ENCODE measurements around the gene ADGRF3.
"Not testable (repeated sequence)": the region's sequence is repeated elsewhere in the genome, so short reads cannot be mapped to it uniquely, and the experiment has no call there.

ADGRF3 gene

DNA sequence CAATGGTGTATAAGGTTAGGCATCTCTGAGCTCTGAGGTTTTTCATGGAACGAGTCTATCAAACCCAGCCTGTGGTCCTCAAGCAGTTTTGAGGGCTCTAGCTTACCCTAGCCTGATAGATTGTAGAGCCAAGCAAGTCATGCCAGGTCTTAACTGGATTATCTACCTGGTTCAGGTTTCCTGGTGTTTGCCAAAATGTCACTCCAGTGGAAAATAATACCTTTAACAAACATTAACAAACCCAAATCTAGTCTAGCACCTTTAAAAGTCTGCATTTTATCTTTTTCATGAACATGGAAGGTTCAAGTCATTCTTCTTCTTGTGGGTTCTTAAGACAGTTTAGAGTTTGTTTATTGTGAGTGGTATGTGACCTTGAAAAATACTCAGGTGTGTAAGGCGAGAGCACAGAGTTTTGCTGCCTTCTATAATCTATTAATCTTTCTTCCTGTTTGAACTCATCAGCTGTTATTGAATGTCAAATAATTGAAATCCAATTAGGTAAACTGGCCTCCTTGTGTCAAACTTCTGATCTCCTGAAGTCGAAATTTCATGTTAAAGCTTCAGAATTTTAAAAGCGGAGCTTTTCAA, 13.4 kb upstream of the ADGRF3 start:
- TF ChIP-seq, protein P1, sequence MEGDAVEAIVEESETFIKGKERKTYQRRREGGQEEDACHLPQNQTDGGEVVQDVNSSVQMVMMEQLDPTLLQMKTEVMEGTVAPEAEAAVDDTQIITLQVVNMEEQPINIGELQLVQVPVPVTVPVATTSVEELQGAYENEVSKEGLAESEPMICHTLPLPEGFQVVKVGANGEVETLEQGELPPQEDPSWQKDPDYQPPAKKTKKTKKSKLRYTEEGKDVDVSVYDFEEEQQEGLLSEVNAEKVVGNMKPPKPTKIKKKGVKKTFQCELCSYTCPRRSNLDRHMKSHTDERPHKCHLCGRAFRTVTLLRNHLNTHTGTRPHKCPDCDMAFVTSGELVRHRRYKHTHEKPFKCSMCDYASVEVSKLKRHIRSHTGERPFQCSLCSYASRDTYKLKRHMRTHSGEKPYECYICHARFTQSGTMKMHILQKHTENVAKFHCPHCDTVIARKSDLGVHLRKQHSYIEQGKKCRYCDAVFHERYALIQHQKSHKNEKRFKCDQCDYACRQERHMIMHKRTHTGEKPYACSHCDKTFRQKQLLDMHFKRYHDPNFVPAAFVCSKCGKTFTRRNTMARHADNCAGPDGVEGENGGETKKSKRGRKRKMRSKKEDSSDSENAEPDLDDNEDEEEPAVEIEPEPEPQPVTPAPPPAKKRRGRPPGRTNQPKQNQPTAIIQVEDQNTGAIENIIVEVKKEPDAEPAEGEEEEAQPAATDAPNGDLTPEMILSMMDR (IDR thresholded peaks at IDR 0.05; ENCODE audit: insufficient read depth, low read depth, low read length, missing control alignments): no peak
- no peak for DNase-seq (ENCODE audit: low read depth)
- no peak overlapping the region for H3K4me3 ChIP-seq (ENCODE audit: low read length)

DNA sequence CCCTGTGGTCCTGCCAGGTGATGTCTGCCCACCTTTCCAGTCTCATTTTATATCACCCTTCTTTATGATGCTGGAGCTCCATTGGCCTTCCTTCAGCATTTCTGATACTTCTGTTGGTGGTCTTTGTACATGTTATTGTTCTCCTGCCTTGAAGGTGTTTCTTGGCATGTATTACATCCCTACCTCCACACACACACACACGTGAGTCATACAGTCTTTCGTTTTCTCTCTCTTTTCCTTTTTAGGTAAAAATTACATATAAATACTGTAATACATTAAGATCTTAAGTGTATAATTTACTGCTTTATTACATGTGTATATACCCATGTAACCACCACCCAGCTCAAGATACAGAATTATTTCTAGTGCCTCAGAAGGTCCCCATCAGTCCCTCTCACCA, 10.2 kb upstream of the ADGRF3 start:
- peak; percentile 46 for DNase-seq (ENCODE audit: low read depth)
- H3K4me3 ChIP-seq (ENCODE audit: low read length): no peak overlapping the region
- TF ChIP-seq, protein P1 (IDR thresholded peaks at IDR 0.05; ENCODE audit: insufficient read depth, low read depth, low read length, missing control alignments): no peak

DNA sequence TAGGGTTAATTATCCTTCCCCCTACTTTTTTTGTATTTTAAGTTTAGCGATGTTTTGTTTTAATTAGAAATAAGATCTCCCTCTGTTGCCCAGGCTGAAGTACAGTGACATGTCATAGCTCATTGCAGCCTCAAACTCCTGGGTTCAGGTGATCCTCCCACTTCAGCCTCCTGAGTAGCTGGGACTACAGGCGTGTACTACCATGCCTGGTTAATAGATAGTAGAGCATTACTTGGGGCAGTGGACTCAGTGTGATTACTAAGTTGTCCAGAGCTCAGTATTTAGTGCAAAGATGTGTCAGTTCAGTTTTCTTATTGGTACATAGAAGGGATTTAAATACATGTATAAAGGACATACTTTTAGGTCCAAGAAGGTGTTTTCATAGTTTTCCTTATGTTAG, 9.5 kb upstream of the ADGRF3 start:
- peak; percentile 13 for DNase-seq (ENCODE audit: low read depth)
- no peak overlapping the region for H3K4me3 ChIP-seq (ENCODE audit: low read length)
- TF ChIP-seq, protein P1 (IDR thresholded peaks at IDR 0.05; ENCODE audit: insufficient read depth, low read depth, low read length, missing control alignments): no peak

DNA sequence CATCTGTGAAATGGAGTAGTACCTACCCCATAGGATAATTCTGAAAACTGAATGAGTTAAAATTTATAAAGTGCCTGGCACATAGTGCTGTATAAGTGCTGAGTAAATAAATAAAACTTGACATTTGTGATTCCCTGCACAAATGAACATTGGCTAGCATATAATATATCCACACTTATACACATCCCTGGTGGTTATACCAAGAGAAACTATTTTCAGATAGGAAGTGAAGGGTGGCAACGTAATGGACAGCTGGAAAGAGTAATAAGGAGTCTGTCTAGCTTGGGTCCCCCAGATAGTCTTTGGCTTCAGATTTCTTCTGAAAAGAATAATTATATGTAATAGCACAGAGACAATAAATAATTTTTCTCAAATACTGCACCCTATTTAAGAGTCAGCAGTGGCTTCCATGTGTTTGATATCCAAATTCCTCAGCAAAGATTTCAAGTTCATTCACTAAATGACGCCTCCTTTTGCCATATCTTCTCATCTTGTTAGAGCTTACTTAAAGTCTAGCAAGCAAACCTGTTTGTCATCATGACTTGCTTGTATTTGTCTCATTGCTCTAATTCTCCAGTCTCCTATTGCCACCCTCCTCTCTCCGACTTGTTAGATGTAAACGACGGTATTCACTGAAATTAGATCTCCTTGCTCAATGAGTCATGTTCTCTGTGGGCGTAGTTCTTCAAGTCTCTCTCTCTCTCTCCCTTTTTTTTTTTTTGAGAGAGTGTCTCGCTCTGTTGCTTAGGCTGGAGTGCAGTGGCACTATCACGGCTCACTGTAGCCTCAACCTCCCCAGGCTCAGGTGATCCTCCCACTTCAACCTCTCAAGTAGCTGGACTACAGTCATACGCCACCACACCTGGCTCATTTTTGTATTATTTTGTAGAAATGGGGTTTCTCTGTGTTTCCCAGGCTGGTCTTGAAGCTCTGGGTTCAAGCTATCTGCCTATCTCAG, 8.7 kb upstream of the ADGRF3 start:
- TF ChIP-seq, protein P1 (IDR thresholded peaks at IDR 0.05; ENCODE audit: insufficient read depth, low read depth, low read length, missing control alignments): no peak
- DNase-seq (ENCODE audit: low read depth): peak; percentile 99
- peak overlapping the region; percentile 11 for H3K4me3 ChIP-seq (ENCODE audit: low read length)

DNA sequence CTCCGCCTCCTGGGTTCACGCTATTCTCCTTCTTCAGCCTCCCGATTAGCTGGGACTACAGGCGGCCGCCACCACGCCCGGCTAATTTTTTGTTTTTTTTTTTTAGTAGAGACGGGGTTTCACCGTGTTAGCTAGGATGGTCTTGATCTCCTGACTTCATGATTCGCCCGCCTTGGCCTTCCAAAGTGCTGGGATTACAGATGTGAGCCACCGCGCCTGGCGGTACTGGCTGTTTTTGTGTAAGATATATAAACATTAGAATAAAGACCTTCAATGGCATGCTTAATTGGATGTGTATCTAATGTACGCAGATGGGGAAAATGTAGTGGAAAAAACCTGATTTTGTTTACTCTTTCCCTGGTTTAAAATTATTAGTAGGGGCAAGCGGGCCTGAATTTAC, 7.9 kb upstream of the ADGRF3 start:
- H3K4me3 ChIP-seq (ENCODE audit: low read length); DNase-seq (ENCODE audit: low read depth): not testable (repeated sequence)

DNA sequence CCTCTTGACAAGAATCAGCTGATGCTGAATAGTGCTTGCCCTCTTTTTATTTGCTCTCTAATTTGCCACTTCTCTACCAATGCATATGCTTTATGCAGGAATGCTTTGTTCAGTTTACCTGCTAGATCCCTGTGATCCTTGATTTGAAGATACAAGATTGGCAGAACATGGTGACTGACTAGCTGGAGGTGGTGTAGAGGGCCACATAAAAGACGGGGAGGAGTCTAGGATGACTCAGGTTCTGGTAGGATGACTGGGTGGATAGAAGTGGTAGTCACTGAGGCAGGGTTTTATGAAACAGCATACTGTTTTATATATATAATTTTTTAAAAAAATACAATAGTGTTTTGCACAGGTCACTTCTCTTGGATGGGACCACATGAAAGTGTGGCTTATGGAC, 6.3 kb upstream of the ADGRF3 start:
- TF ChIP-seq, protein P1 (IDR thresholded peaks at IDR 0.05; ENCODE audit: insufficient read depth, low read depth, low read length, missing control alignments): no peak
- peak; percentile 93 for DNase-seq (ENCODE audit: low read depth)
- H3K4me3 ChIP-seq (ENCODE audit: low read length): no peak overlapping the region

DNA sequence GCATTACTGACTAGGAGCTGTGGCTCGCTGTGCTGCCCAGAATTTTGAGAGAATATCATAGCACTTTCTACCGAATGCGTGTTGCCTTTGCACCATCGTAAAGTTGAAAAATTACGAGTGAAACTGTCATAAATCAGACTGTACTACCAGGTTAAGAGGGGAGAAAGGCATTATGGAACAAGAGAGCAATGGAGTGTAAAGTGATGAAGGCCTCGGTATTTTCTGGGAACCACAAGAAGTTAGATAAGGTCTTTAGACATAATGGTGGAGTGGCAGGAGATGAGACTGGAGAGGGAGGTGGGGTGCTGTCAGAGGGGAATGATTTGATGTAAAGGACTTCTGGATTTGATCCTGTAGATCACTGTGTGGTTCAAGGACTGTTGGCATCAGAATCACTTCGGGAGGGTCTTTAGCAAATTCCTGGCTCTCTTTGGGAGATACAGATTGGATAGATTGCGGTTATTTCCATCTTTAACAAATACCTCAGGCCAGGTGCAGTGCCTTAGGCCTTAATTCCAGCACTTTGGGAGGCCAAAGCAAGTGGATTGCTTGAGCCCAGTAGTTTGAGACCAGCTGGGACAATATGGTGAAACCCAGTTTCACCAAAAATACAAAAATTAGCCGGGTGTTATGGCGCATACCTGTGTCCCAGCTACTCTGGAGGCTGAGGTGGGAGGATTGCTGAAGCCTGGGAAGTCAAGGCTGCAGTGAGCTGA, 4.9 kb upstream of the ADGRF3 start:
- no peak for DNase-seq (ENCODE audit: low read depth)
- no peak overlapping the region for H3K4me3 ChIP-seq (ENCODE audit: low read length)
- TF ChIP-seq, protein P1 (IDR thresholded peaks at IDR 0.05; ENCODE audit: insufficient read depth, low read depth, low read length, missing control alignments): no peak

Data from epithelial cell of esophagus (primary cell).